Stimulated activated CD8-positive, alpha-beta memory T cell treated with anti-CD3 and anti-CD28 coated beads, Interleukin-4, amount 100 ng/mL, for 48 hours (primary cell): ENCODE measurements around the gene KLHDC8B.

Experiments used
- DNase-seq: peaks from one replicate; pipeline ENCODE4 v3.0.0-alpha.2; 2020

KLHDC8B gene

GRCh38 chr3:49171119-49171774 is at the start of gene KLHDC8B:
KLHDC8B (plus strand) TSS chr3:49171598; CDS start chr3:49172770, 1,172 bp downstream.
- peak; percentile 95 for DNase-seq

GRCh38 chr3:49122022-49122421 is 49.4 kb upstream of the KLHDC8B start:
- DNase-seq: no peak

- no peak for DNase-seq
These were observed 48.9 kb upstream of the KLHDC8B start for GRCh38 chr3:49122451-49122850.

GRCh38 chr3:49122886-49123545 is 48.4 kb upstream of the KLHDC8B start:
- DNase-seq: no peak

- DNase-seq: no peak
These were observed 47.7 kb upstream of the KLHDC8B start for GRCh38 chr3:49123687-49124086.

GRCh38 chr3:49124203-49124602 is 47.2 kb upstream of the KLHDC8B start:
- DNase-seq: no peak

GRCh38 chr3:49124991-49125670 is 46.3 kb upstream of the KLHDC8B start:
- DNase-seq: no peak

GRCh38 chr3:49131040-49131439 is 40.4 kb upstream of the KLHDC8B start:
- no peak for DNase-seq

- no peak for DNase-seq
These were observed 39.8 kb upstream of the KLHDC8B start for GRCh38 chr3:49131576-49131975.

- DNase-seq: no peak
These were observed 39.3 kb upstream of the KLHDC8B start for GRCh38 chr3:49132073-49132436.

- no peak for DNase-seq
These were observed 38.8 kb upstream of the KLHDC8B start, which contains the start of gene LAMB2 for GRCh38 chr3:49132437-49133225. LAMB2 (minus strand) TSS chr3:49133050; CDS start chr3:49132867, 183 bp downstream.

- no peak for DNase-seq
These were observed 38.0 kb upstream of the KLHDC8B start for GRCh38 chr3:49133226-49133951.

GRCh38 chr3:49134471-49135265 is 36.7 kb upstream of the KLHDC8B start:
- no peak for DNase-seq

- no peak for DNase-seq
These were observed 35.9 kb upstream of the KLHDC8B start for GRCh38 chr3:49135499-49135898.

GRCh38 chr3:49140080-49140479 is 31.3 kb upstream of the KLHDC8B start:
- DNase-seq: no peak

- no peak for DNase-seq
These were observed 23.2 kb upstream of the KLHDC8B start for GRCh38 chr3:49148159-49148558.

- DNase-seq: no peak
These were observed 19.8 kb upstream of the KLHDC8B start for GRCh38 chr3:49151610-49152009.

GRCh38 chr3:49153349-49153912 is 18.0 kb upstream of the KLHDC8B start:
- DNase-seq: no peak

- no peak for DNase-seq
These were observed 14.1 kb upstream of the KLHDC8B start for GRCh38 chr3:49157289-49157688.

GRCh38 chr3:49158103-49158709 is 13.2 kb upstream of the KLHDC8B start:
- peak; percentile 70 for DNase-seq

- DNase-seq: no peak
These were observed 12.6 kb upstream of the KLHDC8B start for GRCh38 chr3:49158792-49159191.
